GM18870 (cell line): Measurements from ENCODE around the gene SLC5A5.

Experiments
- ATAC-seq: cut with Tn5 transposase; IDR thresholded peaks from one replicate; pipeline ENCODE4 v1.9.1; 2021; ENCODE audit warnings: moderate library complexity; ENCODE audit not compliant: unreplicated experiment

Gene SLC5A5

GRCh38 chr19:17846146-17846545 lies 25.6 kb upstream of the SLC5A5 start:
- no peak for ATAC-seq

- ATAC-seq = peak; percentile 53
Observed at GRCh38 chr19:17847538-17848366, 24.0 kb upstream of the SLC5A5 start, which contains the start of gene JAK3. Gene JAK3, minus strand, starts transcription at chr19:17847982. Its CDS starts 3,565 bp downstream, at chr19:17844417.

DNA sequence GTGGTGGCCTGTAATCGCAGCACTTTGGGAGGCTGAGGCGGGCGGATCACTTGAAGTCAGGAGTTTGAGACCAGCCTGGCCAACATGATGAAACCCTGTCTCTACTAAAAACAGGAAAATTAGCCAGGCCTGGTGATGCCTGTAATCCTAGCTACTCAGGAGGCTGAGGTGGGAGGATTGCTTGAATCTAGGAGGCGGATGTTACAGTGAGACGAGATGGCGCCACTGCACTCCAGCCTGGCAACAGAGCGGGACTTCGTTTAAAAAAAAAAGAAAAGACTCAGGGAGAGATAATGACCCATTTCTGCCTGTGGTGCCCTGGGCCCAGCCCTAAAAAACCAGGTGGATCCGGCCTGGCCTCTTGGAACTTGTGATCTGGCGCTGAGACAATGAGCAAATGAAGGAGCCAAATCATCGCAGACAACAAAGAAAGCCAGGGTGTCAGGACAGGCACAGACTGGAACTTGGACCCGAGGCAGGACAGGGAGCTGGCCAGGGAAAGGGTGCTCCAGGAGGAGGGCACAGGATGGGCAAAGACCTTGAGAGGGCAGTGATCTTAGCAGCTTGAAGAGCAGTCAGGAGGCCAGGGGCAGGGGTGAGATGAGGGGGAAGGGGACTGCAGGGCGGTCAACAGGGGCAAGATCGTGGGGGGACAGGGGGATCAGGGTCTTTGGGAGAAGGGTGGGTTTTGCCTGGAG lies 23.0 kb upstream of the SLC5A5 start:
- ATAC-seq = no peak

- no peak for ATAC-seq
Observed at GRCh38 chr19:17854061-17854460, 17.7 kb upstream of the SLC5A5 start.

- no peak for ATAC-seq
Observed at GRCh38 chr19:17855280-17856152, 16.2 kb upstream of the SLC5A5 start.

- ATAC-seq = peak; percentile 92
Observed at GRCh38 chr19:17859533-17860330, 12.0 kb upstream of the SLC5A5 start, which contains the start of gene RPL18A. Gene RPL18A, plus strand, starts transcription at chr19:17859910. Its CDS starts 47 bp downstream, at chr19:17859957.

- ATAC-seq = no peak
Observed at GRCh38 chr19:17860331-17860992, 11.3 kb upstream of the SLC5A5 start.

DNA sequence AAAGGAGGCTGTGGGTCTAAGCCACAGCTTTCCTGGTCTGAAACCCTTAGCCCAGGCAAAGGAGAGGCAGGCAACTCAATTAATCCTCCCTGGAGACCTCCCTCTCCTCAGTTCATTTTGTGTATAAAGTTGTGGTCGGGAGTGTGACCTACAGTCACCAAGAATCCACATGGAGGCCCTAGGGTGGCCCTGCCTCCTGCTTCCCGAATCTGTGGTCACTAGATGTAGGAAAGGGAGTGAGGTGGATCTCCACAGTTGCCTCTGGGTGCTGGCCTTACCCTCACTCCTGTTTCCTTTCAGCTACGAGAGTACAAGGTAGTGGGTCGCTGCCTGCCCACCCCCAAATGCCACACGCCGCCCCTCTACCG lies 10.8 kb upstream of the SLC5A5 start:
- ATAC-seq = no peak

DNA sequence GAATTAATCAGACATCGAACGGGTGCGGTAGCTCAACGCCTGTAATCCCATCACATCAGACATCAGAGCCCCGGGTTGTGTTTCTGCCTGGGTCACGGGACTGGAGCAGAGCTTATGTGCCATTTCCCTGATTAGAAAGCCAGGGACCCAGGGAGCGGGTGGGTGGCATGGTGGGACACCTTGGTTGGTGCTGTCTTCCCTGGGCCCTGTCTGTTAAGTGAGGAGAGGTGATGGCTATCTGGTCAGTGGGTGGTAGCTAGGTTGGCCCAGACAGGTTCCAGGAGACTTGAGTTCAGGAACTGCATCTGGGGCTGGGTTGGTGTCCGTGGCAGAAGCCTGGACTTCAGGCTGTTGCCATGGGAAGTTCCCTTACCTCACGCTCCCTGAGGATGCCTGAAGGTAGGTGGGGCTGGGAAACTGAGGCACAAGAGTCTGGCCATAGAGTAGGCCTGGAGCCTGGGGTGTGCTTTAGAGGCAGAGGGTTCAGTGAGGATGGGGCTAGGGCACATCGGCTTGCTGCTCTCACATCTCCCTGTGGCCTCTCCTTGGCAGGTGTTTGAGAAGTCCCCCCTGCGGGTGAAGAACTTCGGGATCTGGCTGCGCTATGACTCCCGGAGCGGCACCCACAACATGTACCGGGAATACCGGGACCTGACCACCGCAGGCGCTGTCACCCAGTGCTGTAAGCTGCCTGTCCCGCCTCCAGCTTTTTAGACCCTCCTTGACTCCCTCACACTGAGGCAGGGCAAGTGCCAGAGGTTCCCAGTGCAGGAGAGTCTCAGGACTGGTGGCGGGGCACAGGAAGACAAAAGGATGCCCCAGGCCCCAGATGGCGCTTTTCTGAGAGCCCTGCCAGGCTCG lies 10.0 kb upstream of the SLC5A5 start:
- no peak for ATAC-seq

DNA sequence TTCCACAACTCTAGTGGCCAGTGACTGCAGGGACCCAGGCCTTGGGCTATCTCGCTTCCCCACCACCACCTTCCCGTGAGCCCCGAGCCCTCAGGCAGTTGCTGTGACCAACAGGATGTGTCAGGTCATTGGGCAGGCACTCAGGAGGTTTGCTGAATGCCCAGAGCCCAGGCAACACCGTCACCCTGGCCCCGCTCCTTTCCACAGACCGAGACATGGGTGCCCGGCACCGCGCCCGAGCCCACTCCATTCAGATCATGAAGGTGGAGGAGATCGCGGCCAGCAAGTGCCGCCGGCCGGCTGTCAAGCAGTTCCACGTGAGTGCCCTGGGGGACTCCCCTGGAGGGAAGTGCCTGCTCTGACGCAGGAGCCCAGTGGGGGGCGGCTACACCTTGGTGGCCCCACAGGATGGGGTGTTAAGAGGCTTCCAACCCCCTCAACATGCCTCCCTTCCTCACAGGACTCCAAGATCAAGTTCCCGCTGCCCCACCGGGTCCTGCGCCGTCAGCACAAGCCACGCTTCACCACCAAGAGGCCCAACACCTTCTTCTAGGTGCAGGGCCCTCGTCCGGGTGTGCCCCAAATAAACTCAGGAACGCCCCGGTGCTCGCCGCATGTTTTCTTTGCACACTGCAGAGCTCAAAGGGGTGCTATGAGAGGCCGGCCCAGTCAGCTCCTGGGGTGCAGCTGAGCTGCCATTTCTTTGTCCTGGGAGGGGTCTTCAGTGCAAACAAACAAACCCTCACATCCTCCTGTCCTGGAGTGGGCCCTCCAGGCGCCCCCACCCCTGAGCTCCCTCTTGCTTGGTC lies 8.8 kb upstream of the SLC5A5 start:
- ATAC-seq = no peak

DNA sequence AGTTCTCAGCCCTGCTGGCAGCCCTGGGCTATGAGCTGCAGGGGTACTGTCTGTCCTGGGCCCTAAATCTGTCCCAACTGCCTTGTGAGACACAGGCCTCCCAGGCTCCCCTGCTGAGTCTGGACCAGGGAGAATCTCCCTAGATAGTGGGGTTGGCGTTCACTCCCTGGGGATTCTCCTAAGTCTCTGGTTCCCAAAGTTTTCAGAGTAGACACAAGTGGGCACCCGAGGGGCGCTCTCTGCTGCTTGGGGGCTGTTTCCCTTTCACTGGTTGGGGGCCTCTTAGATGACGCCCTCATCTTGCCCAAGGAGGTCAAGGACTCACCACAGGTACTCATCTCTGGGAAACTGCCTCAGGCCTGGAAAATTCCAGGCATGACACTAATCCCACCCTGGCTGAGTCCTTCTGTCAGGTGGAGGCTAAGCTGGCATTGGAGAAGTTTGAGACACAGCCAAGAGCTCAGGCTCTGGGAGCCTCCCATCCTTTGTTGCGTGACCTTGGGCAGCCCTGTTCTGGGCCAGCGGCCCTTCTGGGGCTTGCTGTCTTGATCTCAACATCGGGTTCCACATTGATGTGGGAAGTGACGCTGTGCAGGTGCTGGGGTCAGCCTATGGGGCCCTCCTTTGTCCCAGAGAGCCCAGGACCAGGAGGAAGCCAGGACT lies 8.1 kb upstream of the SLC5A5 start:
- ATAC-seq = no peak

- ATAC-seq = no peak
Observed at GRCh38 chr19:17865364-17866311, 6.1 kb upstream of the SLC5A5 start.

GRCh38 chr19:17866312-17866963 lies 5.3 kb upstream of the SLC5A5 start:
- ATAC-seq = no peak

- no peak for ATAC-seq
Observed at GRCh38 chr19:17866964-17867486, 4.7 kb upstream of the SLC5A5 start.

DNA sequence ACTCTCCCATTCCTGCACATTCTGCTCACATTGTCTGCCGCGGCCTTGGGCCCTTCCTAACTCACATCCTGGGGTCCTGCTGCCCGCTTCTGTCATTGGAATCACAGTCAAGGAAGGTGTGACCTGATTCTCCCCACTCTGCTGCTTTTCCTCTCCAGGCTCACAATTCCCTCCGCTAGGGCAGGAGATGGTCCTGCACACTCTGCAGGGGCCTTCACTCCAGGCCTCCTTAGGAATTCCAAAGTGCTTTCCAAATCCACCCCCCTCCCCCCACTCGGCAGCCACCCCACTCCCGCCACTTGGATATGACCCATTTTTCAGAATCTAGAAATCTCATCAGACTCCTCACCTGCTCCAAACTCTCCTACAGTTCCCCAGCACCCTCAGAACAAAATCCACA lies 3.1 kb upstream of the SLC5A5 start:
- ATAC-seq = no peak

GRCh38 chr19:17869114-17869608 lies 2.6 kb upstream of the SLC5A5 start:
- no peak for ATAC-seq
